ENCODE measurements around the gene NXN.

DNA sequence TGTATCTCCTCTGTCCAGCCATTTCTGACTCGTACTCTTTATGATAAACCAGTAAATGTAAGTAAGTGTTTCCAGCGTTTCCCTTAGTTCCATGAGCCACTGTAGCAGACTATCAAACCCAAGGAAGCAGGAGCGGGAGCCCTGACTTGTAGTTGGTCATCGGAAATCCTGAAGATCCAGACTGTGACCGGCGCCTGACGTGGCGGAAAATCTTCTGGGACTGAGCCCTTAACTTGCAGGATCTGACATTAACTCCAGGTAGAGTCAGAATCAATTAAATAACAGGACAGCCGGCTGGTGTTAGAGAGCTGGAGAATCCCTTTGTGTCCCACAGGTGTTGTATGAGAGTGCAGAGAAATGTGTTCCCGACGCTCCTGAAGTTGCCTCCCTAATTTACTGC lies 201.5 kb downstream of the NXN start:
- TF ChIP-seq, protein P1, sequence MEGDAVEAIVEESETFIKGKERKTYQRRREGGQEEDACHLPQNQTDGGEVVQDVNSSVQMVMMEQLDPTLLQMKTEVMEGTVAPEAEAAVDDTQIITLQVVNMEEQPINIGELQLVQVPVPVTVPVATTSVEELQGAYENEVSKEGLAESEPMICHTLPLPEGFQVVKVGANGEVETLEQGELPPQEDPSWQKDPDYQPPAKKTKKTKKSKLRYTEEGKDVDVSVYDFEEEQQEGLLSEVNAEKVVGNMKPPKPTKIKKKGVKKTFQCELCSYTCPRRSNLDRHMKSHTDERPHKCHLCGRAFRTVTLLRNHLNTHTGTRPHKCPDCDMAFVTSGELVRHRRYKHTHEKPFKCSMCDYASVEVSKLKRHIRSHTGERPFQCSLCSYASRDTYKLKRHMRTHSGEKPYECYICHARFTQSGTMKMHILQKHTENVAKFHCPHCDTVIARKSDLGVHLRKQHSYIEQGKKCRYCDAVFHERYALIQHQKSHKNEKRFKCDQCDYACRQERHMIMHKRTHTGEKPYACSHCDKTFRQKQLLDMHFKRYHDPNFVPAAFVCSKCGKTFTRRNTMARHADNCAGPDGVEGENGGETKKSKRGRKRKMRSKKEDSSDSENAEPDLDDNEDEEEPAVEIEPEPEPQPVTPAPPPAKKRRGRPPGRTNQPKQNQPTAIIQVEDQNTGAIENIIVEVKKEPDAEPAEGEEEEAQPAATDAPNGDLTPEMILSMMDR (IDR thresholded peaks at IDR 0.05), result no peak
- no peak for TF ChIP-seq POLR2A (IDR thresholded peaks at IDR 0.05)
